IMR-90 (cell line): Measurements from ENCODE around the gene LDLRAD4. TPM values are rescaled to one million over a fixed set of nuclear protein-coding genes. Genes with fewer than 3 reads are reported as not detected.

Experiments used
- ATAC-seq: fragments of 200-7000 bp; cut with Tn5 transposase; 2 replicates; pipeline ENCODE4 v1.9.1; 2020; ENCODE audit warnings: low read depth, mild to moderate bottlenecking, moderate library complexity
- BruUV-seq: library from RNA; stranded (reverse); fragments of 400-500 nt; replicated peaks from 2 replicates; lab custom pipeline; 2021; lab: Mats Ljungman, UMichigan
- CTCF ChIA-PET: fragments of 300-600 bp; formaldehyde crosslinking; extraction: SDS; loops from one replicate; lab custom pipeline; 2021; ENCODE audit warnings: antibody characterized with exemption; lab: Yijun Ruan, JAX
- POLR2A ChIA-PET: fragments of 300-600 bp; sonication (Branson Sonifier 250); formaldehyde crosslinking; loops from one replicate; lab custom pipeline; 2022; ENCODE audit warnings: antibody characterized with exemption; ENCODE audit not compliant: unreplicated experiment; lab: Charles Lee
- DNase-seq: peaks from one replicate; pipeline ENCODE4 v3.0.0; 2013
- H2AFZ ChIP-seq: replicated peaks from 2 replicates; pipeline ENCODE3; 2013; ENCODE audit warnings: low read length, mild to moderate bottlenecking; ENCODE audit not compliant: poor library complexity
- H2AK5ac ChIP-seq: 2 replicates; pipeline ENCODE4 v1.6.1; 2013; ENCODE audit warnings: low read depth, low read length, inconsistent platforms
- H2AK9ac ChIP-seq: replicated peaks from 2 replicates; pipeline ENCODE3; 2013; ENCODE audit warnings: mild to moderate bottlenecking, low read depth, low read length, moderate library complexity; ENCODE audit not compliant: poor library complexity
- H2BK120ac ChIP-seq: 2 replicates; pipeline ENCODE4 v1.6.1; 2013; ENCODE audit warnings: low read depth, low read length, inconsistent platforms
- H2BK15ac ChIP-seq: 3 replicates; pipeline ENCODE4 v1.6.1; 2013; ENCODE audit warnings: low read depth, low read length, inconsistent platforms
- H2BK20ac ChIP-seq: 2 replicates; pipeline ENCODE4 v1.6.1; 2013; ENCODE audit warnings: low read depth, mild to moderate bottlenecking, inconsistent platforms, low read length, moderate library complexity
- H2BK5ac ChIP-seq: 2 replicates; pipeline ENCODE4 v1.6.1; 2013; ENCODE audit warnings: mild to moderate bottlenecking, low read depth, low read length, inconsistent platforms; ENCODE audit not compliant: poor library complexity, severe bottlenecking
- H3K14ac ChIP-seq: replicated peaks from 2 replicates; pipeline ENCODE4 v1.6.1; 2013; ENCODE audit warnings: low read depth, low read length, inconsistent platforms
- H3K18ac ChIP-seq: 2 replicates; pipeline ENCODE4 v1.6.1; 2013; ENCODE audit warnings: low read depth, low read length, control low read depth
- H3K23ac ChIP-seq: 2 replicates; pipeline ENCODE4 v1.6.1; 2013; ENCODE audit warnings: low read depth, low read length, inconsistent platforms
- H3K27ac ChIP-seq: 2 replicates; pipeline ENCODE4 v1.5.1; 2013; ENCODE audit warnings: mild to moderate bottlenecking, control low read depth, low read length; ENCODE audit not compliant: insufficient read depth
- H3K27me3 ChIP-seq: 2 replicates; pipeline ENCODE4 v1.6.1; 2013; ENCODE audit warnings: low read length; ENCODE audit not compliant: control insufficient read depth, insufficient read depth
- H3K36me3 ChIP-seq: 2 replicates; pipeline ENCODE4 v1.6.1; 2013; ENCODE audit warnings: low read length, mixed read lengths; ENCODE audit not compliant: control insufficient read depth, insufficient read depth
- H3K4ac ChIP-seq: 2 replicates; pipeline ENCODE4 v1.6.1; 2013; ENCODE audit warnings: low read depth, low read length, inconsistent platforms
- H3K4me1 ChIP-seq: 2 replicates; pipeline ENCODE4 v1.6.1; 2013; ENCODE audit warnings: low read length, mixed read lengths; ENCODE audit not compliant: control insufficient read depth, insufficient read depth
- H3K4me2 ChIP-seq: 2 replicates; pipeline ENCODE4 v1.6.1; 2013; ENCODE audit warnings: low read depth, mild to moderate bottlenecking, control low read depth, low read length, moderate library complexity
- H3K4me3 ChIP-seq: 2 replicates; pipeline ENCODE4 v1.5.1; 2013; ENCODE audit warnings: low read depth, mild to moderate bottlenecking, control low read depth, low read length, moderate library complexity; ENCODE audit not compliant: insufficient read depth
- H3K56ac ChIP-seq: 2 replicates; pipeline ENCODE4 v1.6.1; 2013; ENCODE audit warnings: low read length, inconsistent platforms; ENCODE audit not compliant: insufficient read depth; ENCODE audit errors: extremely low read depth
- H3K79me1 ChIP-seq, 2 experiments: 2 replicates each; pipeline ENCODE4 v1.6.1; 2013; ENCODE audit warnings: low read length in 2 of 2, inconsistent platforms in 1 of 2, low read depth in 1 of 2
- H3K9ac ChIP-seq: 2 replicates; pipeline ENCODE4 v1.6.1; 2013; ENCODE audit warnings: low read depth, low read length, control low read depth
- H3K9me1 ChIP-seq: 2 replicates; pipeline ENCODE4 v1.6.1; 2013; ENCODE audit warnings: low read length, inconsistent platforms; ENCODE audit not compliant: insufficient read depth
- H3K9me3 ChIP-seq: 2 replicates; pipeline ENCODE4 v1.6.1; 2013; ENCODE audit warnings: low read length; ENCODE audit not compliant: control insufficient read depth, insufficient read depth
- H4K20me1 ChIP-seq: 2 replicates; pipeline ENCODE4 v1.6.1; 2013; ENCODE audit warnings: low read length, inconsistent platforms; ENCODE audit not compliant: insufficient read depth
- H4K5ac ChIP-seq: 2 replicates; pipeline ENCODE4 v1.6.1; 2013; ENCODE audit warnings: mild to moderate bottlenecking, low read depth, low read length, control low read depth
- H4K8ac ChIP-seq, 2 experiments: 2 replicates each; pipeline ENCODE4 v1.6.1; 2013; ENCODE audit warnings: low read depth in 2 of 2, low read length in 2 of 2, control low read depth in 1 of 2, inconsistent platforms in 1 of 2
- H4K91ac ChIP-seq: 2 replicates; pipeline ENCODE4 v1.6.1; 2013; ENCODE audit warnings: low read depth, low read length, inconsistent platforms; ENCODE audit not compliant: insufficient read depth
- BHLHE40 ChIP-seq: fragments of 150-350 bp; IDR thresholded peaks from 2 replicates; pipeline ENCODE4 v1.6.1; 2016; ENCODE audit warnings: mild to moderate bottlenecking, low read depth, low read length
- CHD1 ChIP-seq: IDR thresholded peaks from 2 replicates; pipeline ENCODE4 v1.6.1; 2012; ENCODE audit warnings: low read depth, low read length, improper control_type of control experiment
- MAZ ChIP-seq: IDR thresholded peaks from 2 replicates; pipeline ENCODE4 v1.6.1; 2012; ENCODE audit warnings: low read depth, mild to moderate bottlenecking, low read length, improper control_type of control experiment, moderate library complexity, borderline replicate concordance
- MXI1 ChIP-seq: IDR thresholded peaks from 2 replicates; pipeline ENCODE4 v1.6.1; 2012; ENCODE audit warnings: low read depth, mild to moderate bottlenecking, low read length, moderate library complexity, borderline replicate concordance
- NFE2L2 ChIP-seq: fragments of 150-350 bp; IDR thresholded peaks from 2 replicates; pipeline ENCODE4 v1.6.1; 2016; ENCODE audit warnings: low read depth, mild to moderate bottlenecking, low read length
- RFX5 ChIP-seq: IDR thresholded peaks from 2 replicates; pipeline ENCODE4 v1.8.0; 2012; ENCODE audit warnings: low read depth, mild to moderate bottlenecking, low read length, moderate library complexity
- USF2 ChIP-seq: fragments of 150-350 bp; IDR thresholded peaks from 2 replicates; pipeline ENCODE4 v1.6.1; 2017; ENCODE audit warnings: mild to moderate bottlenecking, antibody characterized with exemption, low read length, low read depth
- WGBS, 2 experiments: methylation state at CpG; one replicate each; pipeline versions ENCODE4 v1.1.5 to v1.1.7; 2013; ENCODE audit warnings: missing lambda C conversion rate in 2 of 2; ENCODE audit not compliant: insufficient read length in 1 of 2; ENCODE audit errors: extremely low coverage in 2 of 2; 5-methylcytosine and 5-hydroxymethylcytosine counted together
- dilution Hi-C: fragments of 300-500 bp; cut with HindIII; formaldehyde crosslinking; loops from one replicate; pipeline ENCODE4 v1.14.3; 2018; ENCODE audit warnings: low sequenced_read_pairs; ENCODE audit not compliant: unreplicated experiment
- in situ Hi-C: fragments of 300-500 bp; cut with MboI; formaldehyde crosslinking; loops from 3 replicates; pipeline ENCODE4 v1.14.3; 2019; ENCODE audit warnings: low sequenced_read_pairs, inconsistent platforms, mixed read lengths
- intact Hi-C: fragments of 100-400 bp; cut with micrococcal nuclease; formaldehyde crosslinking; loops from 2 replicates; pipeline ENCODE4 v1.10.0; 2022
- polyA plus RNA-seq, 3 experiments: library from polyadenylated mRNA; depleted of rRNA; stranded (reverse); fragments of >200 nt; gene quantifications; 2 replicates each; pipeline ENCODE4 v1.2.3, GENCODE V29; 2012; ENCODE audit warnings: low replicate concordance in 1 of 3
- total RNA-seq: library from RNA; depleted of rRNA; stranded (reverse); fragments of >200 nt; gene quantifications from 2 replicates; pipeline ENCODE4 v1.2.3, GENCODE V29; 2012

Gene LDLRAD4
- total and polyA plus RNA-seq, 2 of the 4 experiments (the other 2 are of a cell fraction) = not detected

GRCh38 chr18:13558790-13559189 is 340.2 kb downstream of the LDLRAD4 start:
- Histone ChIP-seq H4K5ac (no peak overlapping the region), H3K79me1 (no peaks in the 10 kb centered on the region), H3K23ac (no peak overlapping the region), H3K4ac (no peak overlapping the region), H2AK9ac (no peak overlapping the region), H4K91ac (no peak overlapping the region), H2BK120ac (no peak overlapping the region), H3K27me3 (peaks cover 4% of the 10 kb centered on the region; the same call in 1 of the 2 replicates), H3K4me3 (no peak overlapping the region), H3K9me1 (no peaks in the 10 kb centered on the region), H4K20me1 (no peaks in the 10 kb centered on the region), H3K14ac (no peak overlapping the region), H2AK5ac (no peak overlapping the region), H2BK15ac (no peak overlapping the region), H3K18ac (no peak overlapping the region), H3K36me3 (no peaks in the 10 kb centered on the region), H3K27ac (no peak overlapping the region), H3K56ac (no peak overlapping the region), H3K9me3 (no peaks in the 10 kb centered on the region), H2AFZ (no peak overlapping the region), H4K8ac (no peak overlapping the region), H2BK20ac (no peak overlapping the region), H3K4me1 (no peaks in the 10 kb centered on the region), H3K4me2 (no peak overlapping the region), H2BK5ac (no peak overlapping the region), H3K9ac (no peak overlapping the region)
- DNase-seq (no peak), ATAC-seq (no peak)
- in situ Hi-C loops (no loop called here), dilution Hi-C loops (no loop called here), intact Hi-C loops (loop anchor here (1.0 to 5.0 kb wide), 3 partner anchors 72 to 529 kb away; no protein-coding TSS in a partner anchor)
- TF ChIP-seq USF2 (no peak), BHLHE40 (no peak), MXI1 (no peak), RFX5 (no peak), NFE2L2 (no peak), MAZ (no peak), CHD1 (no peak)
- ChIA-PET POLR2A (no interaction called here), CTCF (interaction anchor here (0.8 to 0.9 kb wide), 2 partner anchors 10 to 372 kb away, joined by 3 to 4 read pairs; no protein-coding TSS in a partner anchor)
- BruUV-seq = no TSS peak
- WGBS, 2 experiments = no CpG with 5 or more reads among the region's 6 CpGs
